GM18511 (cell line): ENCODE measurements around the gene CELA1.
"Not testable (repeated sequence)": the region's sequence is repeated elsewhere in the genome, so short reads cannot be mapped to it uniquely, and the experiment has no call there.

Experiments used
- ATAC-seq: cut with Tn5 transposase; IDR thresholded peaks from one replicate; pipeline ENCODE4 v1.9.1; 2021; ENCODE audit warnings: mild to moderate bottlenecking, moderate library complexity; ENCODE audit not compliant: unreplicated experiment

The CELA1 gene

GRCh38 chr12:51320695-51321320, 25.7 kb downstream of the CELA1 start:
- no peak for ATAC-seq

- no peak for ATAC-seq
Observed at GRCh38 chr12:51320311-51320694, 26.2 kb downstream of the CELA1 start.

- peak; percentile 54 for ATAC-seq
Observed at GRCh38 chr12:51318846-51319599, 27.5 kb downstream of the CELA1 start.

- not testable (repeated sequence) for ATAC-seq
Observed at GRCh38 chr12:51318057-51318806, 28.2 kb downstream of the CELA1 start.

- no peak for ATAC-seq
Observed at GRCh38 chr12:51311389-51311788, 35.1 kb downstream of the CELA1 start.

- ATAC-seq = no peak
Observed at GRCh38 chr12:51307655-51308593, 38.6 kb downstream of the CELA1 start.

- ATAC-seq = no peak
Observed at GRCh38 chr12:51306507-51306906, 40.0 kb downstream of the CELA1 start.

- ATAC-seq = not testable (repeated sequence)
Observed at GRCh38 chr12:51300768-51301167, 45.7 kb downstream of the CELA1 start.

- no peak for ATAC-seq
Observed at GRCh38 chr12:51295651-51296050, 50.8 kb downstream of the CELA1 start.

GRCh38 chr12:51294097-51294496, 52.4 kb downstream of the CELA1 start:
- ATAC-seq = not testable (repeated sequence)

GRCh38 chr12:51293696-51294095, 52.8 kb downstream of the CELA1 start:
- no peak for ATAC-seq

GRCh38 chr12:51291603-51292513, 54.6 kb downstream of the CELA1 start:
- ATAC-seq = not testable (repeated sequence)

GRCh38 chr12:51285843-51286242, 60.6 kb downstream of the CELA1 start:
- no peak for ATAC-seq

- no peak for ATAC-seq
Observed at GRCh38 chr12:51281202-51281924, 65.1 kb downstream of the CELA1 start.
